Measurements from ENCODE around the gene KNDC1.

DNA sequence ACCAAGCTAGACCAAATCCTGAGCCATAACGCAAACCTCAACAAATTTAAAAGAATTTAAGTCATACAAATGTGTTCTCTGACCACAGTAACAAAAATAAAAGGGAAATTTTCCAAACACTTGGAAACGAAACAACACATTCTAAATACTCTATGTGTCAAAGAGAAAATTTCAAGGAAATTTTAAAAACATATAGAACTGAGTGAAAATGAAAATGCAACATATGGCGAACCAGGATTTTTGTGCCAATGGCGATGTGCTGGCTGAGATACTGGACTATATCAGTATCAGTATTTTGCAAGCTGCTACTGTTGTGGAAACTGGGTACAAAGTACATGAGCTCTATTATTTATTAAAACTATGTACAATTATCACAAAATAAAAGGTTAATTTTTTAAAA lies 34.1 kb downstream of the KNDC1 start:
- no peak for TF ChIP-seq EZH2 (IDR thresholded peaks at IDR 0.05; ENCODE audit: borderline replicate concordance, insufficient read depth, low read depth, low read length, poor library complexity, severe bottlenecking)
- TF ChIP-seq, protein P1, sequence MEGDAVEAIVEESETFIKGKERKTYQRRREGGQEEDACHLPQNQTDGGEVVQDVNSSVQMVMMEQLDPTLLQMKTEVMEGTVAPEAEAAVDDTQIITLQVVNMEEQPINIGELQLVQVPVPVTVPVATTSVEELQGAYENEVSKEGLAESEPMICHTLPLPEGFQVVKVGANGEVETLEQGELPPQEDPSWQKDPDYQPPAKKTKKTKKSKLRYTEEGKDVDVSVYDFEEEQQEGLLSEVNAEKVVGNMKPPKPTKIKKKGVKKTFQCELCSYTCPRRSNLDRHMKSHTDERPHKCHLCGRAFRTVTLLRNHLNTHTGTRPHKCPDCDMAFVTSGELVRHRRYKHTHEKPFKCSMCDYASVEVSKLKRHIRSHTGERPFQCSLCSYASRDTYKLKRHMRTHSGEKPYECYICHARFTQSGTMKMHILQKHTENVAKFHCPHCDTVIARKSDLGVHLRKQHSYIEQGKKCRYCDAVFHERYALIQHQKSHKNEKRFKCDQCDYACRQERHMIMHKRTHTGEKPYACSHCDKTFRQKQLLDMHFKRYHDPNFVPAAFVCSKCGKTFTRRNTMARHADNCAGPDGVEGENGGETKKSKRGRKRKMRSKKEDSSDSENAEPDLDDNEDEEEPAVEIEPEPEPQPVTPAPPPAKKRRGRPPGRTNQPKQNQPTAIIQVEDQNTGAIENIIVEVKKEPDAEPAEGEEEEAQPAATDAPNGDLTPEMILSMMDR (IDR thresholded peaks at IDR 0.05) = no peak
